GM12878 (cell line): ENCODE data around the gene C1orf174.

Experiments used
- NBN ChIP-seq: fragments of 450-650 bp; IDR thresholded peaks from 2 replicates; pipeline ENCODE4 v1.6.1; 2016
- SREBF2 ChIP-seq: IDR thresholded peaks from 2 replicates; pipeline ENCODE4 v1.6.1; 2012; ENCODE audit warnings: mild to moderate bottlenecking, low read length
- TF ChIP-seq, protein P1 (sequence below), 3 experiments: IDR thresholded peaks in 2 of 3; conservative IDR thresholded peaks in 1 of 3; 2 replicates each; pipeline ENCODE4 v1.5.1; 2011; ENCODE audit warnings: low read depth in 3 of 3, low read length in 3 of 3, mild to moderate bottlenecking in 3 of 3, control low read depth in 2 of 3, moderate library complexity in 2 of 3, inconsistent platforms in 1 of 3, mixed read lengths in 1 of 3; ENCODE audit not compliant: control insufficient read depth in 2 of 3, insufficient read depth in 1 of 3; ENCODE audit errors: extremely low read depth in 1 of 3

DNA sequence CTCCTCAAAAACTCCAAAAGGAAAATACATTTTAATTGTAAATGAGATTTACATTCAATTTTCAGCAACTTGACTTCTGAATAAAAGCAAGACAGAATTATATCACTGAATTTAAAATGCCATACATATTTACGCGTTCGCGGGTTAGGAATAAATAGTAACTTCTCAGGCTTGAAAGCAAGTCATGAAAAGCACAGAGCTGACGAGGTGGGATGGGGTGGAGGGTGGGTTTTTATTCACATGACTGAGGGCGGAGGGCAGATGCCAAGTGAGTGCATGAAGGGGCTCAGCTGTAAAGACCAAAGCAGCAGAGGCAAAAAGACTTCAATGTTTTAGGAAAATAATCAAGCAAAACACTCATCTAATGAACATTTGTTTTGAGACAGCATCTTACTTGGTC, 48.8 kb downstream of the C1orf174 start:
- TF ChIP-seq, protein P1, sequence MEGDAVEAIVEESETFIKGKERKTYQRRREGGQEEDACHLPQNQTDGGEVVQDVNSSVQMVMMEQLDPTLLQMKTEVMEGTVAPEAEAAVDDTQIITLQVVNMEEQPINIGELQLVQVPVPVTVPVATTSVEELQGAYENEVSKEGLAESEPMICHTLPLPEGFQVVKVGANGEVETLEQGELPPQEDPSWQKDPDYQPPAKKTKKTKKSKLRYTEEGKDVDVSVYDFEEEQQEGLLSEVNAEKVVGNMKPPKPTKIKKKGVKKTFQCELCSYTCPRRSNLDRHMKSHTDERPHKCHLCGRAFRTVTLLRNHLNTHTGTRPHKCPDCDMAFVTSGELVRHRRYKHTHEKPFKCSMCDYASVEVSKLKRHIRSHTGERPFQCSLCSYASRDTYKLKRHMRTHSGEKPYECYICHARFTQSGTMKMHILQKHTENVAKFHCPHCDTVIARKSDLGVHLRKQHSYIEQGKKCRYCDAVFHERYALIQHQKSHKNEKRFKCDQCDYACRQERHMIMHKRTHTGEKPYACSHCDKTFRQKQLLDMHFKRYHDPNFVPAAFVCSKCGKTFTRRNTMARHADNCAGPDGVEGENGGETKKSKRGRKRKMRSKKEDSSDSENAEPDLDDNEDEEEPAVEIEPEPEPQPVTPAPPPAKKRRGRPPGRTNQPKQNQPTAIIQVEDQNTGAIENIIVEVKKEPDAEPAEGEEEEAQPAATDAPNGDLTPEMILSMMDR (IDR thresholded peaks at IDR 0.05 in 2 of 3, conservative IDR thresholded peaks at IDR 0.05 in 1 of 3; ENCODE audit: control insufficient read depth in 2 of 3, extremely low read depth in 1 of 3, insufficient read depth in 1 of 3, low read depth in 3 of 3, low read length in 3 of 3), result no peak
- TF ChIP-seq SREBF2, result no peak
- no peak for TF ChIP-seq NBN
